ENCODE measurements around the gene TTBK1.

DNA sequence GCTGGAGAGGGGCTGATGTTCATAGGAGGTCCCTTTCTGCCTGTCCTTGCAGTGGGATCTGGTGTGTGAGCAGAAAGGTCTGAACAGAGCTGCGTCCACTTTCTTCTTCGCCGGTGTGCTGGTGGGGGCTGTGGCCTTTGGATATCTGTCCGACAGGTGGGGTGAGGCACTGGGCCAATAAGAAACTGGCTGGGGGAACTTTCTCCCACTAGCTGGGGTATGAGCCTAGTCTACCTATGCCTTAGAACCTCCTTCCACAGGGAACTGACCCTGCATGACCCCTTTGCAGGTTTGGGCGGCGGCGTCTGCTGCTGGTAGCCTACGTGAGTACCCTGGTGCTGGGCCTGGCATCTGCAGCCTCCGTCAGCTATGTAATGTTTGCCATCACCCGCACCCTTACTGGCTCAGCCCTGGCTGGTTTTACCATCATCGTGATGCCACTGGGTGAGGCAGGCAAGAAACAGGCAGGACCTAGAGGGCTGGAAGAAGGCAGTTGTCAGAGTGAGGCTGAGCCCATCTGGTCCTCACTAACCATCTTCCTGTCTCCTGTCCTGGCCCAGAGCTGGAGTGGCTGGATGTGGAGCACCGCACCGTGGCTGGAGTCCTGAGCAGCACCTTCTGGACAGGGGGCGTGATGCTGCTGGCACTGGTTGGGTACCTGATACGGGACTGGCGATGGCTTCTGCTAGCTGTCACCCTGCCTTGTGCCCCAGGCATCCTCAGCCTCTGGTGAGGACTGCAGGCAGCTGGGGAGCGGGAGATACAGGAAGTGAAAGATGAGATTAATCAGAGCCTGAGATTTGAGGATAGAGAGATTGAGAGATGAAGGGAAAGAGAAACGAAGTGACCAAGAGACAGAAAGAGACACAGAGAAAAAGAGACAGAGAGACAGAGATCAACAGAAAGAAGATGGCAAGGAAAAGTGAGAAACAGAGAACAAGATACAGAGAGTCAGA, 56.3 kb downstream of the TTBK1 start:
- TF ChIP-seq CTCF (IDR thresholded peaks at IDR 0.05) (no peak), POLR2A (IDR thresholded peaks at IDR 0.05) (no peak)

All from Peyer's patch (tissue), 4 donors.